Measurements from ENCODE around the gene PHLDB1. TPM values are rescaled to one million over a fixed set of nuclear protein-coding genes. Genes with fewer than 3 reads are reported as not detected.

Gene PHLDB1
- total RNA-seq, 1 experiment from 2014 or later: 36.2 TPM

DNA sequence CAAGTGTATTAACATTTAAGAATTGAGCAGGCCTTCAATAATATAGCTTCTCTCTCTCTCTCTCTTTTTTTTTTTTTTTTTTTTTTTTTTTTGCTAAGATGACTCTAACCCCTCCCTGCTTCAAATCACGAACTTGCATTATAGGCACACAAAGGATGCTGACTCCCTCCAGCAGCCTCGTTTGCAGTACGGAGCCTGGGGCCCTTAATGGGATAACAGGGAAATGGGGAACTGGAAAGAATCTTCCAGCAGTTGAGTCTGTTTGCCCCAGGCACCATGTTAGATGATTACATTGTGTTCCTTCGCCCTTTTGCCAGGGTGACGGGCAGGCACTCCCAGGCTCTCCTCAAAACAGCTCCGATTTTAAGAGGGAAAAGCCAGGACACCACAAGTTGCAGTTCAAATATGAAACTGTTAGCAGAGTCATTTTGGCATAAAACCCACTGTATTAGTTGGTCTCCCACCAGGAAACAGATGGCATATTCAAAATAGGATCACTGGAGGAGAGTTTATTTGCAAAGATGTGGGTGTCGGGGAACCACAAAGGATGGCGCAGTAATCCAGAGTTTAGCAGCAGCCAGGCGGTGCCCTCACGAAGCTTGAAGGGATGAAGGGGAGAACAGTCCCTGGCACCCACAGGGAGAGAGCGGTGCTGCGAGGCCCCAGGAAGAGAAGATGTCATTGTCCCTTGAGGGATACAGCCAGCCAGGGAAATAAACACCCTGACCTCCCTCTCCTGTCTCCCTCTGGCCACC lies 98.6 kb downstream of the PHLDB1 start:
- no peak overlapping the region for H3K27ac ChIP-seq (ENCODE audit: low read depth, low read length)
- no peak for ATAC-seq
- no peak overlapping the region for H3K4me3 ChIP-seq (replicated peaks in 1 of 2; ENCODE audit: low read depth in 1 of 2, low read length in 2 of 2)
- H3K27me3 ChIP-seq (ENCODE audit: insufficient read depth, low read length): no peaks in the 10 kb centered on the region
- H3K4me2 ChIP-seq (ENCODE audit: low read length): no peak overlapping the region
- ChIA-PET CTCF (no interaction called here), RAD21 (ENCODE audit: low non-redundant PET in 1 of 2, low total read pairs in 2 of 2, uncharacterized antibody in 2 of 2, unreplicated experiment in 2 of 2) (interaction anchor here in 1 of 2 experiments (0.8 kb wide), 1 partner anchor 208 kb away, joined by 3 read pairs; no protein-coding TSS in a partner anchor), POLR2A (no interaction called here)
- no peaks in the 10 kb centered on the region for H3K79me2 ChIP-seq (ENCODE audit: insufficient read depth, low read length)
- TF ChIP-seq CTCF (IDR thresholded peaks at IDR 0.05 in 2 of 3, conservative IDR thresholded peaks at IDR 0.05 in 1 of 3; ENCODE audit: borderline replicate concordance in 1 of 3, insufficient read depth in 1 of 3, low read depth in 2 of 3, low read length in 2 of 3) (no peak), YY1 (IDR thresholded peaks at IDR 0.05; ENCODE audit: extremely low read depth, insufficient replicate concordance, low read depth, low read length) (no peak)
- TF ChIP-seq, protein P1, sequence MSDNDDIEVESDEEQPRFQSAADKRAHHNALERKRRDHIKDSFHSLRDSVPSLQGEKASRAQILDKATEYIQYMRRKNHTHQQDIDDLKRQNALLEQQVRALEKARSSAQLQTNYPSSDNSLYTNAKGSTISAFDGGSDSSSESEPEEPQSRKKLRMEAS (IDR thresholded peaks at IDR 0.05): no peak
- no TSS peak for BruUV-seq (replicated peaks)
- no peak overlapping the region for H3K9ac ChIP-seq (ENCODE audit: low read length)
- no peak for DNase-seq (ENCODE audit: low read depth, low spot score)
- H3K9me2 ChIP-seq (ENCODE audit: insufficient read depth): no peaks in the 10 kb centered on the region
- intact Hi-C loops (cut with micrococcal nuclease): no loop called here
- H3K36me3 ChIP-seq (ENCODE audit: control insufficient read depth in 1 of 2, insufficient read depth in 2 of 2, low read length in 2 of 2): no peaks in the 10 kb centered on the region
- no peaks in the 10 kb centered on the region for H4K20me1 ChIP-seq (ENCODE audit: insufficient read depth)
- no peak overlapping the region for H2AFZ ChIP-seq (ENCODE audit: low read depth, low read length, poor library complexity, severe bottlenecking)
- no peaks in the 10 kb centered on the region for H3K9me3 ChIP-seq (ENCODE audit: control insufficient read depth in 1 of 2, insufficient read depth in 1 of 2, low read depth in 1 of 2, low read length in 2 of 2)
- H3K4me1 ChIP-seq (ENCODE audit: control insufficient read depth in 1 of 2, insufficient read depth in 2 of 2, low read length in 2 of 2): no peaks in the 10 kb centered on the region

DNA sequence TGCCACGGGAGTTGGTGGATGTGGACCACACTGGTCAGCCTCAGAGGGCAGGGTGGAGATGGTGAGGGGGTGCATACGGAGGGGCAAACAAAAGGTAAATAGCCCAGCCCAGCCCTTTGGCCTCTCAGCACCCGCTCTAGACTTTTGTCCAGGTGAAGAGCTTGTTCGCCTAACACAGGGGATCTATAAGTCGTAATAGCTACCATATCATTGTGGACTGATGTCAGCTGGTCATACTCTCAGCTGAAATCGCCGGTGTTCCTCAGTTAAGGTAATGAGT lies 99.1 kb downstream of the PHLDB1 start:
- no peak for TF ChIP-seq REST (IDR thresholded peaks at IDR 0.05; ENCODE audit: low read depth)
- TF ChIP-seq SP1 (IDR thresholded peaks at IDR 0.05; ENCODE audit: low read depth): no peak
- TF ChIP-seq ZNF274 (IDR thresholded peaks at IDR 0.05; ENCODE audit: low read depth, low read length): no peak
- TF ChIP-seq JUND (IDR thresholded peaks at IDR 0.05): no peak
- no peak for TF ChIP-seq CTCF (IDR thresholded peaks at IDR 0.05 in 2 of 3, conservative IDR thresholded peaks at IDR 0.05 in 1 of 3; ENCODE audit: borderline replicate concordance in 1 of 3, insufficient read depth in 1 of 3, low read depth in 2 of 3, low read length in 2 of 3)
- no peak for TF ChIP-seq POLR2AphosphoS5 (IDR thresholded peaks at IDR 0.05; ENCODE audit: low read depth, low read length)
- TF ChIP-seq CEBPB (IDR thresholded peaks at IDR 0.05; ENCODE audit: low read depth): no peak
- no peak for TF ChIP-seq POLR2A (IDR thresholded peaks at IDR 0.05; ENCODE audit: borderline replicate concordance, extremely low read depth, insufficient read depth, insufficient read length)
- DNase-seq (ENCODE audit: low read depth, low spot score) (no peak), ATAC-seq (no peak)
- H3K4me3 ChIP-seq (replicated peaks in 1 of 2; ENCODE audit: low read depth in 1 of 2, low read length in 2 of 2): no peak overlapping the region
- ChIA-PET CTCF (no interaction called here), RAD21 (ENCODE audit: low non-redundant PET in 1 of 2, low total read pairs in 2 of 2, uncharacterized antibody in 2 of 2, unreplicated experiment in 2 of 2) (no interaction called here), POLR2A (no interaction called here)
- H2AFZ ChIP-seq (ENCODE audit: low read depth, low read length, poor library complexity, severe bottlenecking): no peak overlapping the region
- intact Hi-C loops (cut with micrococcal nuclease): no loop called here
- H3K9me3 ChIP-seq (ENCODE audit: control insufficient read depth in 1 of 2, insufficient read depth in 1 of 2, low read depth in 1 of 2, low read length in 2 of 2): no peaks in the 10 kb centered on the region
- no peaks in the 10 kb centered on the region for H3K79me2 ChIP-seq (ENCODE audit: insufficient read depth, low read length)
- H3K36me3 ChIP-seq (ENCODE audit: control insufficient read depth in 1 of 2, insufficient read depth in 2 of 2, low read length in 2 of 2): no peaks in the 10 kb centered on the region
- H3K4me2 ChIP-seq (ENCODE audit: low read length): no peak overlapping the region
- no peaks in the 10 kb centered on the region for H3K9me2 ChIP-seq (ENCODE audit: insufficient read depth)
- H3K27ac ChIP-seq (ENCODE audit: low read depth, low read length): no peak overlapping the region
- no peaks in the 10 kb centered on the region for H4K20me1 ChIP-seq (ENCODE audit: insufficient read depth)
- BruUV-seq (replicated peaks): no TSS peak
- no peak overlapping the region for H3K9ac ChIP-seq (ENCODE audit: low read length)
- no peaks in the 10 kb centered on the region for H3K27me3 ChIP-seq (ENCODE audit: insufficient read depth, low read length)
- H3K4me1 ChIP-seq (ENCODE audit: control insufficient read depth in 1 of 2, insufficient read depth in 2 of 2, low read length in 2 of 2): no peaks in the 10 kb centered on the region

All from HCT116 (cell line).